Panc1 (cell line): ENCODE results near the gene PER3. TPM values are rescaled to one million over a fixed set of nuclear protein-coding genes. Genes with fewer than 3 reads are reported as not detected.

Source experiments
- ATAC-seq: fragments of 200-7000 bp; cut with Tn5 transposase; 2 replicates; pipeline ENCODE4 v1.9.1; 2020; ENCODE audit warnings: mild to moderate bottlenecking, moderate library complexity
- BruUV-seq: library from RNA; stranded (reverse); fragments of 400-500 nt; replicated peaks from 2 replicates; lab custom pipeline; 2021; lab: Mats Ljungman, UMichigan
- CTCF ChIA-PET: fragments of 300-600 bp; sonication (Branson Sonifier 250); formaldehyde crosslinking; loops from one replicate; lab custom pipeline; 2022; ENCODE audit warnings: antibody characterized with exemption; lab: Charles Lee
- POLR2A ChIA-PET: fragments of 300-600 bp; sonication (Branson Sonifier 250); formaldehyde crosslinking; loops from one replicate; lab custom pipeline; 2022; ENCODE audit warnings: antibody characterized with exemption; lab: Charles Lee
- DNase-seq: peaks from one replicate; pipeline ENCODE4 v3.0.0-alpha.2; 2010; ENCODE audit warnings: low read depth, low spot score
- H3K27ac ChIP-seq: 2 replicates; pipeline ENCODE4 v1.5.1; 2011; ENCODE audit warnings: mild to moderate bottlenecking, low read length, inconsistent platforms
- H3K27me3 ChIP-seq: fragments of 200-500 bp; sonication (Bioruptor generic); 2 replicates; pipeline ENCODE4 v1.6.0; 2014; ENCODE audit warnings: low read length, inconsistent platforms; ENCODE audit not compliant: control insufficient read depth, insufficient read depth
- H3K36me3 ChIP-seq: fragments of 200-500 bp; sonication (Bioruptor generic); 2 replicates; pipeline ENCODE4 v1.5.1; 2014; ENCODE audit warnings: inconsistent platforms, mild to moderate bottlenecking, low read length, moderate library complexity; ENCODE audit not compliant: control insufficient read depth, insufficient read depth
- H3K4me1 ChIP-seq: 2 replicates; pipeline ENCODE4 v1.5.1; 2011; ENCODE audit warnings: inconsistent platforms, mild to moderate bottlenecking, low read length, moderate library complexity; ENCODE audit not compliant: control insufficient read depth, insufficient read depth
- H3K4me3 ChIP-seq, 2 experiments: 2 replicates each; pipeline ENCODE4 v1.5.1; 2011 to 2012; ENCODE audit warnings: low read depth in 2 of 2, low read length in 2 of 2, mild to moderate bottlenecking in 2 of 2, inconsistent platforms in 1 of 2, moderate library complexity in 1 of 2
- H3K9me3 ChIP-seq: fragments of 200-500 bp; sonication (Bioruptor generic); 2 replicates; pipeline ENCODE4 v1.5.1; 2014; ENCODE audit warnings: low read depth, mild to moderate bottlenecking, inconsistent platforms, low read length, moderate library complexity; ENCODE audit not compliant: control insufficient read depth, insufficient read depth
- CTCF ChIP-seq: fragments of 450-650 bp; IDR thresholded peaks from 2 replicates; pipeline ENCODE4 v1.5.1; 2017; ENCODE audit warnings: mild to moderate bottlenecking
- POLR2AphosphoS5 ChIP-seq: IDR thresholded peaks from 2 replicates; pipeline ENCODE4 v1.6.1; 2012; ENCODE audit warnings: mild to moderate bottlenecking, low read depth, low read length, moderate library complexity
- REST ChIP-seq, 2 experiments: IDR thresholded peaks; 2 replicates each; pipeline ENCODE4 v1.6.1; 2011 to 2012; ENCODE audit warnings: low read depth in 2 of 2, control low read depth in 1 of 2, low read length in 1 of 2, mild to moderate bottlenecking in 1 of 2, moderate library complexity in 1 of 2; ENCODE audit not compliant: insufficient read depth in 1 of 2
- SIN3A ChIP-seq: IDR thresholded peaks from 2 replicates; pipeline ENCODE4 v1.6.1; 2012; ENCODE audit warnings: low read depth, mild to moderate bottlenecking, low read length, moderate library complexity, borderline replicate concordance; ENCODE audit not compliant: insufficient read depth
- TCF7L2 ChIP-seq: IDR thresholded peaks from 2 replicates; pipeline ENCODE4 v1.6.1; 2011; ENCODE audit warnings: mild to moderate bottlenecking, low read depth, low read length, inconsistent platforms
- in situ Hi-C: cut with HindIII; loops from 2 replicates; pipeline ENCODE4 v1.10.0; 2016; ENCODE audit warnings: low sequenced_read_pairs, low pct_unique_long_range_greater_than_20kb
- intact Hi-C: fragments of 100-400 bp; cut with micrococcal nuclease; formaldehyde crosslinking; loops from one replicate; pipeline ENCODE4 v1.10.0; 2022; ENCODE audit not compliant: unreplicated experiment
- total RNA-seq: library from RNA; stranded (reverse); gene quantifications from one replicate; pipeline ENCODE4 v1.2.1, GENCODE V29; 2021; ENCODE audit not compliant: unreplicated experiment

The PER3 gene
- total RNA-seq, 1 experiment from 2014 or later, result 17.0 TPM

GRCh38 chr1:7745783-7746182 is 38.3 kb upstream of the PER3 start:
- TF ChIP-seq SIN3A (no peak), TCF7L2 (no peak), REST (IDR thresholded peaks at IDR 0.05; ENCODE audit: insufficient read depth in 1 of 2, low read depth in 2 of 2, low read length in 1 of 2) (no peak), POLR2AphosphoS5 (no peak), CTCF (no peak)
- no peaks in the 10 kb centered on the region for H3K36me3 ChIP-seq

GRCh38 chr1:7747605-7748004 is 36.5 kb upstream of the PER3 start:
- BruUV-seq, result no TSS peak
- DNase-seq (no peak), ATAC-seq (no peak)
- in situ Hi-C loops (no loop called here), intact Hi-C loops (no loop called here)
- Histone ChIP-seq H3K4me1 (peaks cover 3% of the 10 kb centered on the region; the same call in 1 of the 2 replicates), H3K27me3 (no peaks in the 10 kb centered on the region), H3K4me3 (no peak overlapping the region), H3K9me3 (no peaks in the 10 kb centered on the region), H3K36me3 (no peaks in the 10 kb centered on the region), H3K27ac (no peak overlapping the region)
- ChIA-PET CTCF (interaction anchor here (1.3 to 1.8 kb wide), 2 partner anchors 69 to 80 kb away, joined by 3 read pairs; no protein-coding TSS in a partner anchor), POLR2A (no interaction called here)
- no peak for TF ChIP-seq SIN3A
- TF ChIP-seq POLR2AphosphoS5, result no peak
- no peak for TF ChIP-seq TCF7L2
- TF ChIP-seq CTCF, result no peak
- no peak for TF ChIP-seq REST (IDR thresholded peaks at IDR 0.05; ENCODE audit: insufficient read depth in 1 of 2, low read depth in 2 of 2, low read length in 1 of 2)

More at GRCh38 chr1:7745783-7746182, 38.3 kb upstream of the PER3 start:
- CTCF ChIA-PET, result no interaction called here
- DNase-seq, result no peak
- no peaks in the 10 kb centered on the region for H3K4me1 ChIP-seq
- no TSS peak for BruUV-seq
- H3K9me3 ChIP-seq, result no peaks in the 10 kb centered on the region
- in situ Hi-C loops (no loop called here), intact Hi-C loops (no loop called here)
- no peak overlapping the region for H3K4me3 ChIP-seq
- ATAC-seq, result no peak
- H3K27ac ChIP-seq, result no peak overlapping the region
- H3K27me3 ChIP-seq, result no peaks in the 10 kb centered on the region
- POLR2A ChIA-PET, result no interaction called here
